ENCODE results near the gene VSIG10L.

Gene VSIG10L

GRCh38 chr19:51311351-51312257 lies 30.3 kb downstream of the VSIG10L start, which contains the start of gene IGLON5:
Gene IGLON5, plus strand, starts transcription at chr19:51311644. Its CDS starts 204 bp downstream, at chr19:51311848.
- DNase-seq = no peak

- DNase-seq = no peak
Measured at GRCh38 chr19:51305479-51305878, 36.5 kb downstream of the VSIG10L start.

- DNase-seq = no peak
Measured at GRCh38 chr19:51301266-51301665, 40.7 kb downstream of the VSIG10L start.

GRCh38 chr19:51297406-51297805 lies 44.5 kb downstream of the VSIG10L start:
- DNase-seq = no peak

- no peak for DNase-seq
Measured at GRCh38 chr19:51296336-51297093, 45.4 kb downstream of the VSIG10L start.

GRCh38 chr19:51295382-51296126 lies 46.4 kb downstream of the VSIG10L start:
- DNase-seq = no peak

- no peak for DNase-seq
Measured at GRCh38 chr19:51294977-51295375, 47.0 kb downstream of the VSIG10L start.

- DNase-seq = no peak
Measured at GRCh38 chr19:51294211-51294976, 47.5 kb downstream of the VSIG10L start.

- DNase-seq = no peak
Measured at GRCh38 chr19:51293571-51294210, 48.2 kb downstream of the VSIG10L start.

- no peak for DNase-seq
Measured at GRCh38 chr19:51292971-51293370, 49.0 kb downstream of the VSIG10L start.

GRCh38 chr19:51289635-51290034 lies 52.3 kb downstream of the VSIG10L start:
- DNase-seq = no peak

GRCh38 chr19:51285682-51286081 lies 56.3 kb downstream of the VSIG10L start:
- DNase-seq = no peak

- DNase-seq = no peak
Measured at GRCh38 chr19:51282335-51282734, 59.6 kb downstream of the VSIG10L start.
